ENCODE data around the gene CCL19.

Gene CCL19

DNA sequence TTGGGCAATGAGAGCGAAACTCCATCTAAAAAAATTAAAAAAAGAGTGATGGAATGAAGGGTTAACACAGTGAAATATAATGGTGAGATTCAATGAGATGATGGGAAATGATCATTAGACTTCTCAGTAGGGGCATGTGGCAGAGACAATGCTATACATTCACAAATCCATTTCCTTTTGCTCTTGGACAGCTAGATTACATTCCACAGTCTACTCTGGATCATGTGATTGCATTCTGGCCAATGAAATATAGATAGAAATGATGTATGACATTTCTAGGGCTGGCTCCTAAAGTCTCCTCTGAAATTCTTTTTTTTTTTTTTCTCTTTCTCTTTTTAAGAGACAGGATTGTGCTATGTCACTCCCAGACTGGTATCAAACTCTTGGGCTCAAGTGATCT is 48.4 kb downstream of the CCL19 start:
- DNase-seq (ENCODE audit: low spot score) (no peak), FAIRE-seq (no peak)
